Natural killer cell treated with Interleukin-12 subunit alpha and Interleukin-12 subunit beta and Interleukin-15 and Interleukin-18, amount 100 ng/mL, for 72 hours (primary cell): ENCODE data around the gene CLDN16. TPM values are rescaled to one million over a fixed set of nuclear protein-coding genes. Genes with fewer than 3 reads are reported as not detected.

ENCODE experiments used
- ATAC-seq, 2 donors: fragments of 150-1000 bp; cut with Tn5 transposase in 1 of 2; sonication (Bioruptor Pico), chemical (Tn5 transposase) in 1 of 2; 2 replicates each; pipeline ENCODE4 v1.10.0; 2021
- DNase-seq: peaks from one replicate; pipeline ENCODE4 v3.0.0; 2022; ENCODE audit warnings: low spot score
- H3K27ac Mint-ChIP-seq, 2 donors: 1 replicate in 1 of 2; 2 replicates in 1 of 2; pipeline ENCODE4 v1.8.0; 2022; ENCODE audit warnings: mixed read lengths in 2 of 2, mild to moderate bottlenecking in 1 of 2, moderate library complexity in 1 of 2
- H3K27me3 Mint-ChIP-seq, 2 donors: 1 replicate in 1 of 2; 2 replicates in 1 of 2; pipeline ENCODE4 v1.8.0; 2022; ENCODE audit warnings: mixed read lengths in 2 of 2
- H3K36me3 Mint-ChIP-seq: one replicate; pipeline ENCODE4 v1.8.0; 2022; ENCODE audit warnings: mixed read lengths
- H3K4me1 Mint-ChIP-seq, 2 donors: 1 replicate in 1 of 2; 2 replicates in 1 of 2; pipeline ENCODE4 v1.8.0; 2022; ENCODE audit warnings: low read depth in 2 of 2, mixed read lengths in 2 of 2, mild to moderate bottlenecking in 1 of 2
- H3K4me3 Mint-ChIP-seq: one replicate; pipeline ENCODE4 v1.8.0; 2022; ENCODE audit warnings: mixed read lengths
- H3K9me3 Mint-ChIP-seq: 2 replicates; pipeline ENCODE4 v1.8.0; 2022; ENCODE audit warnings: mixed read lengths
- total RNA-seq, 2 donors: library from RNA; stranded (reverse); gene quantifications; one replicate each; pipeline ENCODE4 v1.2.3, GENCODE V29; 2022

The CLDN16 gene
- not detected for total RNA-seq

- Mint-ChIP-seq H3K9me3 (peaks cover 5% of the 10 kb centered on the region), H3K27ac (no peak within 1 kb of the TSS), H3K4me3 (no peak within 1 kb of the TSS), H3K27me3 (peaks cover 0 to 16% of the 10 kb centered on the region in 2 donors), H3K36me3 (no peaks in the 10 kb centered on the region), H3K4me1 (no peaks in the 10 kb centered on the region)
- DNase-seq (no peak), ATAC-seq (no peak)
Measured at GRCh38 chr3:190387578-190388213, at the start of gene CLDN16. TSS of gene CLDN16 (plus strand) at chr3:190388163. CDS start at chr3:190388330, 167 bp downstream.

GRCh38 chr3:190338717-190339116 lies 49.2 kb upstream of the CLDN16 start:
- H3K36me3 Mint-ChIP-seq = no peaks in the 10 kb centered on the region
- H3K9me3 Mint-ChIP-seq = peaks cover 5% of the 10 kb centered on the region
- ATAC-seq (peak in 1 of 2 donors; percentile 46), DNase-seq (no peak)
- no peak overlapping the region for H3K4me3 Mint-ChIP-seq
- H3K4me1 Mint-ChIP-seq = peaks cover 0 to 4% of the 10 kb centered on the region in 2 donors
- peaks cover 0 to 3% of the 10 kb centered on the region in 2 donors for H3K27me3 Mint-ChIP-seq
- no peak overlapping the region for H3K27ac Mint-ChIP-seq

DNA sequence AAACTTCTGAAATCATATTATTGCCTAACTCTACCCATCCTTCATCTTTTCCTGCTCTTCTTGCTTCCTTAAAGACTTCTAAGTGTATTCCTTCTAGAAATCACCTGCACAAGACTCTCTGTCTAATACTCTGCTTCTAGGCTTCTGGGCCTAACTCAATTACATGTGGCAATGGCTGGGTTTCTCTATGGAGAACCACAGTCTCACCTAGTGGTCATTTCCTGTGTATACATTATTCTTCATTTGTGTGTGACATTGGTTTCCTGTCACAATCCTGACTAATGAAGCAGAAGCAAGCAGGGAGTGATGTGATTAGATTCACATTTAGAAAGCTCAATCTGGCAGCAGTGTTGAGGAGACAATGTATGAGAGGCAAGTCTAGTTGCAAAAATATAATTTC lies 48.8 kb upstream of the CLDN16 start:
- Mint-ChIP-seq H3K27me3 (peaks cover 0 to 3% of the 10 kb centered on the region in 2 donors), H3K9me3 (peaks cover 5% of the 10 kb centered on the region), H3K36me3 (no peaks in the 10 kb centered on the region), H3K27ac (no peak overlapping the region), H3K4me1 (peaks cover 0 to 4% of the 10 kb centered on the region in 2 donors), H3K4me3 (no peak overlapping the region)
- ATAC-seq (no peak), DNase-seq (no peak)

- Mint-ChIP-seq H3K27me3 (peaks cover 0 to 3% of the 10 kb centered on the region in 2 donors), H3K4me1 (peaks cover 0 to 4% of the 10 kb centered on the region in 2 donors), H3K4me3 (no peak overlapping the region), H3K9me3 (peaks cover 5% of the 10 kb centered on the region), H3K36me3 (no peaks in the 10 kb centered on the region), H3K27ac (no peak overlapping the region)
- DNase-seq = no peak
- no peak for ATAC-seq
Measured at GRCh38 chr3:190340071-190340470, 47.9 kb upstream of the CLDN16 start.

GRCh38 chr3:190345027-190345821 lies 42.7 kb upstream of the CLDN16 start:
- Mint-ChIP-seq H3K9me3 (peaks cover 3% of the 10 kb centered on the region), H3K36me3 (no peaks in the 10 kb centered on the region), H3K4me3 (no peak overlapping the region), H3K4me1 (no peaks in the 10 kb centered on the region), H3K27ac (no peak overlapping the region), H3K27me3 (peaks cover 0 to 3% of the 10 kb centered on the region in 2 donors)
- DNase-seq = no peak
- ATAC-seq = no peak

- H3K36me3 Mint-ChIP-seq = no peaks in the 10 kb centered on the region
- peaks cover 0 to 3% of the 10 kb centered on the region in 2 donors for H3K27me3 Mint-ChIP-seq
- peaks cover 3% of the 10 kb centered on the region for H3K9me3 Mint-ChIP-seq
- no peaks in the 10 kb centered on the region for H3K4me1 Mint-ChIP-seq
- no peak for ATAC-seq
- no peak overlapping the region for H3K4me3 Mint-ChIP-seq
- H3K27ac Mint-ChIP-seq = no peak overlapping the region
- no peak for DNase-seq
Measured at GRCh38 chr3:190345878-190346277, 42.1 kb upstream of the CLDN16 start.

GRCh38 chr3:190346541-190346940 lies 41.4 kb upstream of the CLDN16 start:
- Mint-ChIP-seq H3K9me3 (peaks cover 3% of the 10 kb centered on the region), H3K4me3 (no peak overlapping the region), H3K36me3 (no peaks in the 10 kb centered on the region), H3K27me3 (peaks cover 0 to 3% of the 10 kb centered on the region in 2 donors), H3K27ac (no peak overlapping the region), H3K4me1 (no peaks in the 10 kb centered on the region)
- no peak for ATAC-seq
- no peak for DNase-seq

DNA sequence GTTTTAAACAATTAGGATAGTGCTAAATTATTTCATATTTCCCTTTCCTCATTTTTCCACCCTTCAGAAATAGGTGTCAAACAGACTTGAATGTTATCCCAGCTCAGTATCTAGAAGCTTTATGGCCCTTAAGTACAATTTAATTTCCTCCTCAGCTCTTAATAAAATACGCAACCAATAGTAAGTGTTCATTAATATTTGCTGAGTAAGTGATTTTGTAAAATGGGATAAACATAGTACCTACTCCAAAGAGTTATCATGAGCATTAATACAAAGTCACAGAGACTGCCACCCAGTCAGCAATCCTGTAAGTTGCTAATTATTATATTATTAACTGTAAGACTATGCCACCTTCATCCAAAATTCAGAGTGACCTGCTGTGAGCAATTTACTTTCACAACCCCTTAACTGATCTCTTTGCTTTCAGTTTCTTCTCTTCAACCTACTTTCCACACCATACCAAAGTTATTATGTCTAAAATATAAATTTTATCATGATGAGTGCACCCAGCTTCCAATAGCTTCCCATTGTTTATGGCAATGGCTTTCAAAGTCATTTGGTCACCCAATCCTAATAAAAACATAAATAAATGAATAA lies 35.0 kb upstream of the CLDN16 start:
- H3K27me3 Mint-ChIP-seq = peaks cover 3 to 6% of the 10 kb centered on the region in 2 donors
- ATAC-seq (no peak), DNase-seq (no peak)
- no peaks in the 10 kb centered on the region for H3K36me3 Mint-ChIP-seq
- H3K27ac Mint-ChIP-seq = no peak overlapping the region
- H3K9me3 Mint-ChIP-seq = no peaks in the 10 kb centered on the region
- no peaks in the 10 kb centered on the region for H3K4me1 Mint-ChIP-seq
- H3K4me3 Mint-ChIP-seq = no peak overlapping the region

GRCh38 chr3:190356246-190356645 lies 31.7 kb upstream of the CLDN16 start:
- no peak overlapping the region for H3K4me3 Mint-ChIP-seq
- no peak overlapping the region for H3K27ac Mint-ChIP-seq
- no peaks in the 10 kb centered on the region for H3K4me1 Mint-ChIP-seq
- peaks cover 3 to 6% of the 10 kb centered on the region in 2 donors for H3K27me3 Mint-ChIP-seq
- ATAC-seq (no peak), DNase-seq (no peak)
- no peaks in the 10 kb centered on the region for H3K36me3 Mint-ChIP-seq
- H3K9me3 Mint-ChIP-seq = no peaks in the 10 kb centered on the region

GRCh38 chr3:190357468-190357867 lies 30.5 kb upstream of the CLDN16 start:
- H3K4me1 Mint-ChIP-seq = no peaks in the 10 kb centered on the region
- no peaks in the 10 kb centered on the region for H3K9me3 Mint-ChIP-seq
- H3K4me3 Mint-ChIP-seq = no peak overlapping the region
- H3K27ac Mint-ChIP-seq = no peak overlapping the region
- no peaks in the 10 kb centered on the region for H3K36me3 Mint-ChIP-seq
- ATAC-seq (no peak), DNase-seq (no peak)
- peaks cover 3 to 6% of the 10 kb centered on the region in 2 donors for H3K27me3 Mint-ChIP-seq

DNA sequence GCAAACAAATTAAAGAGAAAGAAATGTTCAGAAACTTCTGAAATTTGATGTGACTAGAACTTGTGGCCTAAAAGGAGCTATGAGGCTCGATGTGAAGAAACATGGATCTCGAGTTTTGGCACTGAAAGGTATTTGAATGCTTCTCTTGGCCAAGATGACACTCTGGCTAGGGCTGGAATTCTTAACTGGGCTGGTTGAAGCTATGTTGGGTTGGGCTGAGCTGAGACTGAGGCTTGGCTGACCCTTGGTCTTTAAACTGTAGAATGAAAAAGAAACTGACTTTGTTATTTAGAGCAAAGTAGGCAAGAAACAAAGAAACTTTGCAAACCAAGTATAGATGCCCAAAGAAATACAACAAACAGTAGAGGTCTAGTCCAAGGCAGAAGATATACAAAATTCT lies 28.1 kb upstream of the CLDN16 start:
- no peak overlapping the region for H3K4me3 Mint-ChIP-seq
- DNase-seq (no peak), ATAC-seq (no peak)
- H3K9me3 Mint-ChIP-seq = no peaks in the 10 kb centered on the region
- H3K4me1 Mint-ChIP-seq = no peaks in the 10 kb centered on the region
- no peak overlapping the region for H3K27ac Mint-ChIP-seq
- H3K27me3 Mint-ChIP-seq = peaks cover 0 to 6% of the 10 kb centered on the region in 2 donors
- H3K36me3 Mint-ChIP-seq = no peaks in the 10 kb centered on the region

DNA sequence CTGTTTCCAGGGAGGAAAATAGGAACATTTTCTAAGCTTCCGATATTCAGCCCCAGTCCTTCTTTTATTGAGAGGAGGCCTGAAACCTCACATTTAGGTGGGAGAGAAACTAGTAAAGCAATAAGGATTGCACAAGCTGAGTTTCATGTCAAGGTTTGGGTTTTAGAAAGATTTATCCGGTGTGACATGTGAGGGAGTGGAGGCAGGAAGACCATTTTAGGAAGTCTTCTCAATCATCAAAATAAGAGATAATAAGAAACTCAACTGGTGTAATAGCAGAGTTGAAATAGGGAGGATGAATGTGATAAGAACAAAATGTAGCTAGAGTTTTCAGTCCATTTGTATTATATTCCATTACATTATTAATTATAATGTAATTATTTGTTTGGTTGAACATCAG lies 27.7 kb upstream of the CLDN16 start:
- Mint-ChIP-seq H3K4me3 (no peak overlapping the region), H3K36me3 (no peaks in the 10 kb centered on the region), H3K4me1 (no peaks in the 10 kb centered on the region), H3K27ac (no peak overlapping the region), H3K27me3 (peaks cover 0 to 6% of the 10 kb centered on the region in 2 donors), H3K9me3 (no peaks in the 10 kb centered on the region)
- DNase-seq (no peak), ATAC-seq (no peak)

DNA sequence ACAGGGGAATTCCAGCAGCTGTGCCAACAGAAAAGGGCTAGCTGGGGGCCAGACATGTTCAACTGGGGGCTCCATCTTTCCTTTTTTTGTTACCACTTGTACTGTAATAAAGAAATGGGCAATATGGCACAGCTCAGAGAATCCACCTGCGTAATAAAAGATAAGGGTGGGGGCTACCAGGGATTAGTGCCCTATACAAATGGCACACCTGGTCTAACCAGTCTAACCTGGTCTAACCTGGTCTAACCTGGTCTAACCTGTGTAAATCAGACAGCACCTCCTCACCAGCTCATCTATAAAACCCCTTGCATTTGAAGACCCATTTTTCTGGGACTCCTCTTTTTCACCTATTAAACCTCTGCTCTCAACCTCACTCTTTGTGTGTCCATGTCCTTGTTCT lies 26.2 kb upstream of the CLDN16 start:
- Mint-ChIP-seq H3K27ac (no peak overlapping the region), H3K9me3 (no peaks in the 10 kb centered on the region), H3K4me3 (no peak overlapping the region), H3K27me3 (peaks cover 0 to 6% of the 10 kb centered on the region in 2 donors), H3K36me3 (no peaks in the 10 kb centered on the region), H3K4me1 (no peaks in the 10 kb centered on the region)
- DNase-seq (no peak), ATAC-seq (no peak)

- Mint-ChIP-seq H3K4me3 (no peak overlapping the region), H3K27me3 (peaks cover 0 to 4% of the 10 kb centered on the region in 2 donors), H3K9me3 (no peaks in the 10 kb centered on the region), H3K27ac (no peak overlapping the region), H3K36me3 (no peaks in the 10 kb centered on the region), H3K4me1 (no peaks in the 10 kb centered on the region)
- DNase-seq (no peak), ATAC-seq (no peak)
Measured at GRCh38 chr3:190362258-190362657, 25.7 kb upstream of the CLDN16 start.
